GM21528 (cell line): ENCODE results near the gene ANKZF1.
"Not testable (repeated sequence)": the region's sequence is repeated elsewhere in the genome, so short reads cannot be mapped to it uniquely, and the experiment has no call there.

Experiments
- ATAC-seq: cut with Tn5 transposase; IDR thresholded peaks from one replicate; pipeline ENCODE4 v1.9.1; 2021; ENCODE audit warnings: mild to moderate bottlenecking, moderate library complexity; ENCODE audit not compliant: unreplicated experiment, low FRiP score

Gene ANKZF1, protein sequence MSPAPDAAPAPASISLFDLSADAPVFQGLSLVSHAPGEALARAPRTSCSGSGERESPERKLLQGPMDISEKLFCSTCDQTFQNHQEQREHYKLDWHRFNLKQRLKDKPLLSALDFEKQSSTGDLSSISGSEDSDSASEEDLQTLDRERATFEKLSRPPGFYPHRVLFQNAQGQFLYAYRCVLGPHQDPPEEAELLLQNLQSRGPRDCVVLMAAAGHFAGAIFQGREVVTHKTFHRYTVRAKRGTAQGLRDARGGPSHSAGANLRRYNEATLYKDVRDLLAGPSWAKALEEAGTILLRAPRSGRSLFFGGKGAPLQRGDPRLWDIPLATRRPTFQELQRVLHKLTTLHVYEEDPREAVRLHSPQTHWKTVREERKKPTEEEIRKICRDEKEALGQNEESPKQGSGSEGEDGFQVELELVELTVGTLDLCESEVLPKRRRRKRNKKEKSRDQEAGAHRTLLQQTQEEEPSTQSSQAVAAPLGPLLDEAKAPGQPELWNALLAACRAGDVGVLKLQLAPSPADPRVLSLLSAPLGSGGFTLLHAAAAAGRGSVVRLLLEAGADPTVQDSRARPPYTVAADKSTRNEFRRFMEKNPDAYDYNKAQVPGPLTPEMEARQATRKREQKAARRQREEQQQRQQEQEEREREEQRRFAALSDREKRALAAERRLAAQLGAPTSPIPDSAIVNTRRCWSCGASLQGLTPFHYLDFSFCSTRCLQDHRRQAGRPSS

DNA sequence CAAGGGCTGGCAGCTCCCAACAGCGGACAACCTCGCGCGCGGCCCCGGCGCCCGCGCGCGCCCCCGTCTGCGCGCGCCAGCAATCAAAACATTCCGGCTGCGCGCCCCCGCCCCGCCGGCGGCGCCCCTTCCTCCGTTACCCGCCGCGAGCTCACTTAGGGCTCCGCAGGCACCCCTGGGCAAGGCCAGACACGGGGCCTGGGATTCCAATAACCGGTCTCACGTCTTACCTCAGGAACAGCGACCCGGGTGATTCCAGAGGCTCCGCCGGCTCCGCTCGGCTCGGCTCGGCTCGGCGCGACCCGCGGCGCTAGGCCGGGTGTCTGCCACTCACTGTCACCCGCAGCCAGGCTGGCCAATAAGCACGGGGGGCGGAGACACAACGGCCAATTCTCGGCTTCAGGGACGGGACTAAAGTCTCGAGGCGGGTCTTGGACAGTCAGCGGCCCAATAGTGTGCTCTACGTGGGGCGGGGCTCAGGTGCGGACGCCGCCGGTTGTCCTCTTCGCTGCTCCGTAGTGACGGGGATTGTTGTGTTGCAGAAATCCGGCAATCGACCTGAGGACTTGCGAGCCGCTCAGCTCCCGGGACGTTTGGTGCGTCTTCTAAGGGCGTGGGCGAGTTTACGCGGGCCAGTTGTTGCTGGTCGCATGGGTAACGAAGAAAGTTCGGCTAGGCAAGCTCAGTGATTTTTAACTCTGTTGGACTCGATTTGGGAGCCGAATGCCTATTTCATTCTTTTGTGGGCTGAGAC is at the start of gene ANKZF1, which contains the start of gene ATG9A:
Gene ANKZF1 (plus strand): TSS at position 502 of the 754 bp plus-strand sequence. CDS start 452 bp downstream, outside the sequence.
Gene ATG9A (minus strand): TSS at position 332 of the 754 bp plus-strand sequence. CDS start 1,612 bp downstream, outside the sequence.
- ATAC-seq, result peak; percentile 97

DNA sequence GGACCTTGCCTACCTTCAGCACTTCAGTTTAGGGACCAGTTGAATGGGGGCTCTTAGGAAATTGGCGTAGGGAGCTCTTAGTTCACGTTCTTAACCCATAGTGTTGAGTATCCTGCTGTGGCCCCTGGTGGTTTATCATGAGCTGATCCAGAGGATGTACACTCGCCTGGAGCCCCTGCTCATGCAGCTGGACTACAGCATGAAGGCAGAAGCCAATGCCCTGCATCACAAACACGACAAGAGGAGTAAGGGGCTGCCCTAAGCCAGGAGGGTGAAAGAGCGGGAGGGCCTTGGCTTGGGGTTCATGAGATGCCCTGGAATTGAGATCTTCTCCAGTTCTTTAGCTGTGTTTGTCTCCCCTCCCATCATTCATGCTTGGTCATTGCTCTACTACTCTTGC is 48.6 kb upstream of the ANKZF1 start:
- ATAC-seq, result no peak

DNA sequence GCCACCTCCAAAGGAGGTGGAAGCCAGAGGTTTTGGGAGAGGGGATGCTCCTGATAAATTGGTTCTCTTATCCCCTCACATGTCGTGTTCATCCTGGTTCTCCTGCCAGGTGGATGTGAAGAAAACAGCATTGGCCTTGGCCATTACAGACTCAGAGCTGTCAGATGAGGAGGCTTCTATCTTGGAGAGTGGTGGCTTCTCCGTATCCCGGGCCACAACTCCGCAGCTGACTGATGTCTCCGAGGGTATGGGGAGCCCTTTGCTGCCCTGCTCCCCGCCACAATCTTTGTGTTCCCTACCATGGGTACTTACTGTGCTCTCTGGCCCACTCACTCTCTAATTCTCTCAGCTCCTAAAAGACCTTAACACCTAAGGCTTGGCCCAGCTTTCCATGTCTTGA is 48.1 kb upstream of the ANKZF1 start:
- no peak for ATAC-seq

DNA sequence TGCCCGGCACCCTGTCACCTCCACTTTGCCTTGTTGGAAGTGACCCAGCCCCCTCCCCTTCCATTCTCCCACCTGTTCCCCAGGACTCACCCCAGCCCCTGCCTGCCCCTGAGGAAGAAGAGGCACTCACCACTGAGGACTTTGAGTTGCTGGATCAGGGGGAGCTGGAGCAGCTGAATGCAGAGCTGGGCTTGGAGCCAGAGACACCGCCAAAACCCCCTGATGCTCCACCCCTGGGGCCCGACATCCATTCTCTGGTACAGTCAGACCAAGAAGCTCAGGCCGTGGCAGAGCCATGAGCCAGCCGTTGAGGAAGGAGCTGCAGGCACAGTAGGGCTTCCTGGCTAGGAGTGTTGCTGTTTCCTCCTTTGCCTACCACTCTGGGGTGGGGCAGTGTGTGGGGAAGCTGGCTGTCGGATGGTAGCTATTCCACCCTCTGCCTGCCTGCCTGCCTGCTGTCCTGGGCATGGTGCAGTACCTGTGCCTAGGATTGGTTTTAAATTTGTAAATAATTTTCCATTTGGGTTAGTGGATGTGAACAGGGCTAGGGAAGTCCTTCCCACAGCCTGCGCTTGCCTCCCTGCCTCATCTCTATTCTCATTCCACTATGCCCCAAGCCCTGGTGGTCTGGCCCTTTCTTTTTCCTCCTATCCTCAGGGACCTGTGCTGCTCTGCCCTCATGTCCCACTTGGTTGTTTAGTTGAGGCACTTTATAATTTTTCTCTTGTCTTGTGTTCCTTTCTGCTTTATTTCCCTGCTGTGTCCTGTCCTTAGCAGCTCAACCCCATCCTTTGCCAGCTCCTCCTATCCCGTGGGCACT is 47.1 kb upstream of the ANKZF1 start:
- ATAC-seq, result no peak

DNA sequence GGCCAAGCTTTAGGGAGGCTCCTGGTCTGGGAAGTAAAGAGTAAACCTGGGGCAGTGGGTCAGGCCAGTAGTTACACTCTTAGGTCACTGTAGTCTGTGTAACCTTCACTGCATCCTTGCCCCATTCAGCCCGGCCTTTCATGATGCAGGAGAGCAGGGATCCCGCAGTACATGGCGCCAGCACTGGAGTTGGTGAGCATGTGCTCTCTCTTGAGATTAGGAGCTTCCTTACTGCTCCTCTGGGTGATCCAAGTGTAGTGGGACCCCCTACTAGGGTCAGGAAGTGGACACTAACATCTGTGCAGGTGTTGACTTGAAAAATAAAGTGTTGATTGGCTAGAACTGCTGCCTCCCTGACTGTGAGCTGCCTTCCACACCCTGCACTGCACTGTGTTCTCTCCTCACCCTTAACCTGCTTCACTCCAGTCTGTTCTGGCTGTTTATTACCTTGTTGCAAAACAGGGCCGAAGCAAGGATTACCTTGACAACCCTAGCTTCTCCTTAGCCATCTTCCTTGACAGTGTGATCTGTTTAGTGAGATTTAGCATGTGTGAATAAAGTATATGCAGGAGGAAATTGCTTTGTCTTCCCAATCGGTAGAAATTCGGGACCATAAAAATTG is 46.3 kb upstream of the ANKZF1 start:
- no peak for ATAC-seq

DNA sequence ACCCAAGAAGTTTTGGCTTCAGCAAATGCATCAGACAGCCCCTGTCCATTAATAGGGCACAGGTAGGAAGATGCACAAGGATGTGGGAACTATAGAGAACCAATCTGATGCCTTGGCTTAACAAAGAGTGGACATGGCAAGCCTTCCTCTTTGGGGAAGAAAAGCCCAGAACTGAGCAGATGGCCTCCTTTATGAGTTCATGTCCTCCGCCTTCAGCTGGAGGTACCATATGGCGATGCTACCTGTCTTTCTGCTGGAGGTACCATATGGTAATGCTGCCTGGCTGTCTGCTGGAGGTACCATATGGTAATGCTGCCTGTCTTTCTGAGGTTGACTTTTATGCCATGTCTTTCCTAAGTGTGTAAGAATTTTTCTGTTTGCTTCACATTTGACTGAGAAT is 45.5 kb upstream of the ANKZF1 start:
- ATAC-seq, result no peak

DNA sequence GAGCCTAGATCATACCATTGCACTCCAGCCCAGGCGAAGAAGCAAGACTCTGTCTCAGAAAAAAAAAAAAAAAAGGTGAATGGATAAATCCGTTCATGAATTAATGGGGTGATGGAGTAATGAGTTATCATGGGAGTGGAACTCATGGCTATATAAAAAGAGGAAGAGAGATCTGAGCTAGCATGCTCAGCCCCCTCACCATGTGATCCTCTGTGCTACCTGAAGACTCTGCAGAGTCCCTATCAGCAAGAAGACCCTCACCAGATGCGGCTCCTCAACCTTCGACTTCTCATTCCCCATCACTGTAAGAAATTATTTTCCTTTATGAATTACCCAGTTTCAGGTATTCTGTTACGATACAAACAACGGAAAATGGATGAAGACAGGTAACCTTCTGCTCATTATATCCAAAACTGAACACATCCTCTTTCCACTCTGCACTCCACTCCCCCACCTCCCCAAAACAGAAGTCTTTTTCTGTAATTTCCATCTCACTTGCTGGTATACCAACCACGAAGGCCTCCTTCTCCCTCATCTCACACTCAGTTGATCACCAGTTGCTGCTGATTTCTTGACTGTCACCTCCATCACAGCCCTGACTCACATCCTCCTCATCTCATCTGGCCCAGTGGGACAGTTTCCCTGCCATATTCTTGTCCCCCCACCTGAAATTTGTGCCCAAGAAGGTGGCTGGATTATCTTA is 42.7 kb upstream of the ANKZF1 start:
- no peak for ATAC-seq

DNA sequence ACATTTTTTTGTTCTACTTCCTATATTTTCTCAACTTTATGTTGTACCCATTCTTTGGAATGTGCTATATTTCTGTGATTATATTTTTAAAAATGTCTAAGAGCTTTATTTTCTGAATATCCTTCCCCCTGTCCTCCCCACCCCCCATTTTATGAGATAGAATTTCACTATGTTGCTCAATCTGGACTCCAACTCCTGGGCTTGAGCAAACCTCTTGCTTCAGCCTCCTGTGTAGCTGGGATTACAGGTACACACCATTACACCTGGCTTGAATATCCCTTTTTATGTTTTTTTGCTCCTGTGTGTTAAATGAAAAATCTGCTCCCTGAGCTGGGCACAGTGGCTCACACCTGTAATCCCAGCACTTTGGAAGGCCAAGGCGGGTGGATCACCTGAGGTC is 32.2 kb upstream of the ANKZF1 start:
- no peak for ATAC-seq

DNA sequence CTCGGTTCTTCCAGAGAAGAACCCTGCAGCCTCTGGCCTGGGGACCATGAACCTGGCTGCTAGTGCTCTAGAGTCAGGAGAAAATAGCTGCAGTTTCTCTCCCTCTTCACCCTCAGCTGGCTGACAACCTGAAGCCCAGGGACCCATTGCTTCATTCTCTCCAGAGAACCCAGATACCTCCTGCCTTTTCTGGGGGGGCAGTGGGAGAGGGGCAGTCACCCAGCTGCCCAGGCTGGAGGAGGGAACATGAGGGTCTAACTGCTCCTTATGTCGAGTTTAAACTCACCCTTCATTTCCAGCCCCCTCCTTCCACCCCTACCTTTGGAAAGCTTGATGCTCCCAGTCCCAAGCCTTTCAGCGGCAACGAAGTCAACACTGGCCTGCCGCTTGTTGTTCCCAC is 30.6 kb upstream of the ANKZF1 start:
- ATAC-seq, result no peak

DNA sequence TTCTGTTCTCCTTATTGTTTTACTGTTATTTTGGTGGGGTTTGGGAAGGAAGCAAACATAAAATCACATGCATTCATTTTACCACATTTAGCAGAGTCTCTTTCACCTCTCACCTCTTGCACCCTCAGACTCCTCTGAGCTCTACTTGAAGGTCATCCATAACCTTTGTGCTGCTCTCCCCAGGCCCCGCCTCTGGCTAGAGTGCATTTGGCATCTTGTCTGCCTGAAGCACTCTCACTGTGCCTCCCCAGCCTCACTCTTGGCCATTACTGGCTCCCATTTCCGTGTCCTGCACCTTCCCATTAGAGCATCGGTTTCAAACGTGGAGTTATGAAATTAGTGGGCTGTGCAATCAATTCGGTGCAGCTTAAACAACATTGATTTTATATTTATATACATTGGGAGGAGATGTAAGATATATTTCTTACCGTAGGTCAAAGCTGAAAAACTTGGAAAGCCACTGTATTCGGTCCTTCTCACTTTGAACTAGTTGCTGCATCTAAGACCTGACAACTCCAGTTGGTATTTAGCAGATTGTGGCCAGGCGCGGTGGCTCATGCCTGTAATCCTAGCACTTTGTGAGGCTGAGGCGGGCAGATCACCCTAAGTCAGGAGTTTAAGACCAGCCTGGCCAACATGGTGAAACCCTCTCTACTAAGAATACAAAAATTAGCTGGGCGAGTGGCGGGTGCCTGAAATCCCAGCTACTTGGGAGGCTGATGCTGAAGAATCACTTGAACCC is 30.0 kb upstream of the ANKZF1 start:
- ATAC-seq, result no peak

DNA sequence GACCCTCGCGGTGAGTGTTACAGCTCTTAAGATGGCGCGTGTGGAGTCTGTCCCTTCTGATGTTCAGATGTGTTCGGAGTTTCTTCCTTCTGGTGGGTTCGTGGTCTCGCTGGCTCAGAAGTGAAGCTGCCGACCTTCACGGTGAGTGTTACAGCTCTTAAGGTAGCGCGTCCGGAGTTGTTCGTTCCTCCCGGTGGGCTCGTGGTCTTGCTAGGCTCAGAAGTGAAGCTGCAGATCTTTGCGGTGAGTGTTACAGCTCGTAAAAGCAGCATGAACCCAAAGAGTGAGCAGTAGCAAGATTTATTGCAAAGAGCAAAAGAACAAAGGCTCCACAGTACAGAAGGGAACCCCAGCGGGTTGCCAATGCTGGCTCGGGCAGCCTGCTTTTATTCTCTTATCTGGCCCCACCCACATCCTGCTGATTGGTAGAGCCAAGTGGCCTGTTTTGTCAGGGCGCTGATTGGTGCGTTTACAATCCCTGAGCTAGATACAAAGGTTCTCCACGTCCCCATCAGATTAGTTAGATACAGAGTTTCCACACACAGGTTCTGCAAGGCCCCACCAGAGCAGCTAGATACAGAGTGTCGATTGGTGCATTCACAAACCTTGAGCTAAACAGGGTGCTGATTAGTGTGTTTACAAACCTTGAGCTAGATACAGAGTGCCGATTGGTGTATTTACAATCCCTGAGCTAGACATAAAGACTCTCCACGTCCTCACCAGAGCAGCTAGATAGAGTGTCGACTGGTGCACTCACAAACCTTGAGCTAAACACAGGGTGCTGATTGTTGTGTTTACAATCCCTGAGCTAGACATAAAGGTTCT is 28.9 kb upstream of the ANKZF1 start:
- ATAC-seq, result not testable (repeated sequence)

DNA sequence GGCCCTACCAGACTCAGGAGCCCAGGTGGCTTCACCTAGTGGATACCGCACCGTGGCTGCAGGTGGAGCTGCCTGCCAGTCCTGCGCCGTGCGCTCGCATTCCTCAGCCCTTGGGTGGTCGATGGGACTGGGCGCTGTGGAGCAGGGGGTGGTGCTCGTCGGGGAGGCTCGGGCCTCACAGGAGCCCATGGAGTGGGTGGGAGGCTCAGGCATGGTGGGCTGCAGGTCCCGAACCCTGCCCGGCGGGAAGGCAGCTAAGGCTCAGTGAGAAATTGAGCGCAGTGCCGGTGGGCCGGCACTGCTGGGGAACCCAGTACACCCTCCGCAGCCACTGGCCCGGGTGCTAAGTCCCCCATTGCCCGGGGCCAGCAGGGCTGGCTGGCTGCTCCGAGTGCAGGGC is 28.3 kb upstream of the ANKZF1 start:
- not testable (repeated sequence) for ATAC-seq

DNA sequence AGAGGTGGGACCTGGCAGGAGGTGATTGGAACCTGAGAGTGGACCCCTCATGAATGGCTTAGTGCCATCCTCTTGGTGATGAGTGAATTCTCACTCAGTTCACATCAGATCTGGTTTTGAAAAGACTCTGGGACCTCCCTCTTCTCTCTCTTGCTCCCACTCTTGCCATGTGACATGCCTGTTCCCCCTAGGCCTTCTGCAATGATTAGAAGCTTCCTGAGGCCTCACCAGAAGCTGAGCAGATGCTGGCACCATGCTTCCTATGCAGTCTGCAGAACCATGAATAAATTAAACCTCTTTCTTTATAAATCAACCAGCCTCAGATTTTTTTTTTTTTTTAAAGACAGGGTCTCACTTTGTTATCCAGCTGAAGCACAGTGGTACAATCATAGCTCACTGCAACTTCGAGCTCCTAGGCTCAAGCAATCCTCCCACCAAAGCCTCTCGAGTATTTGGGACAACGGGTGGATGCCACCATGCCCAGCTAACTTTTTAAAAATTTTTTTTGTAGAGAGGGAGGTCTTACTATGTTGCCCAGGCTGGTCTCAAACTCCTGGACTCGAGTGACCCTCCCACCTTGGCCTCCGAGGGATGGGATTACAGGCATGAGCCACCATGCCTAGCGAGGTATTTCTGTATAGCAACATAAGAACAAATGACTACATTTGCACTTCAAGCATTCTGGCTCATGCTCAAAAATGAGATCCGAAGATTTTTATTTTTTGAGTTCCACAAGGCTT is 25.0 kb upstream of the ANKZF1 start:
- no peak for ATAC-seq

DNA sequence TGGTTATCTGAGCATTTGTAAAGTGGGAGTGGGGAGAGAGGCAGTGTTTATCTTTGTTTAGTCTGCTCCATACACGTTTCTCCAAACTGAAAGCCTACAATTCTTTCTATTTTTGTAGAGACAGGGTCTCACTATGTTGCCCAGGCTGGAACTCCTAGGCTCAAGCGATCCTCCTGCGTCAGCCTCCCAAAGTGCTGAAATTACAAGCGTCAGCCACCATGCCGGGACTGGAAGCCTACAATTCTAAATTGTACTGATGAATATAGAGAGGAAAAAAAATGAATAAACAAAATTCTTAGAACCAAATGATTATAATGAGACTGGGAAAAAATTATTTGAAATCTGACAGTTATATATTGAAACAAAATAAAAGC is 24.5 kb upstream of the ANKZF1 start:
- ATAC-seq, result no peak

DNA sequence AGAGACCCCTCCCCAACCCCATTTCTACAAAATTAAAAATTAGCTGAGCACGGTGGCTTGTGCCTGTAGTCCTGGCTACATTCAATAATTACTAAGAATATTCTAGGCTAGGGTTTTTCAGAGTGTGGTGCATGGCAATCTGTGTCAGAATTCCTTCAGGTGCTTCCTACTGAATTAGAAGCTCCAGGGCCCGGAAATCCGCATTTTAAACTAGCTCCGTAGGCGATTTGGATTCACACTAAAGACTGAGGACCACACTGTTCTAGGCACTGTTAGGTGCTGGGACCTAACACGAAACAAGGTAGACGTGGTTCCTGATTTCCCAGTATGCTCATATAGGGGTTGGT is 23.7 kb upstream of the ANKZF1 start:
- ATAC-seq, result no peak

DNA sequence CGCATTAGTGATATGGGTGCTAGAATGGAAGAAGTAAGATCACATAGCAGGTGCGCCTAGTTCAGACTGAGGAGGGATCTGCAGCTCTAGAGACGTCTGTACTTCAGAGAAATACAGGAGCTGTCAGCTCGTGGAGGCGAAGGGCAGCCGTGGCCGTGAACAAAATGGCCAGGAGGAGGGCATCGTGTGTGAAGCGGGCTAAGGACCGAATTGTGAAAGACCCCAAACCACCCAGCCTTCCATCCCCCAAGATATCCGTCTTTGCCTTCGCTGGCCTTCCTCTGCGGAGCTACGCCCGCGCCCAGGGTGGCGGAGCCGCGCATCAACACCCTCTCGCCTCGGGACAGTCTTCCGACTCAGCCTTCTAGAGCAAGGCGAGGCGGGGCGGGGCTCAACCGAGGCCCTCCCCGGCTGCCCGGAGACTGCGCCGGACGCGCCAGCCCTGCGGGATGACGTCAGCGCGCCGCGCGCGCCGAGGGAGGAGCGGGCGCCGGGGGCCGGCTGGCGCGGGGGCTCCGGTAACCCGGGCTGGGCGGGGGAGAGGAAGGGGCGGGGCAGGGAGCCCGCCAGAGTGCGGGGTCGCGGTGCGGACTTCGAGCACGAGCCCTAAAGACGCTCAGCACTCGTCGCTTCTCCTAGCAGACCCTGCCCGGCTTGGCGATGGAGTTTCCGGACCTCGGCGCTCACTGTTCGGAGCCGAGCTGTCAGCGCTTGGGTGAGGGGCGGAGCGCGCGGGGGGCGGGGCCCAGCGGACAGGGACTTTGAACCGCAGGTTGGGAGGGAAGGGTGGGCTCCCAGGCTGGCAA is 23.1 kb upstream of the ANKZF1 start, which contains the start of gene ZFAND2B:
Gene ZFAND2B (plus strand): TSS at position 455 of the 806 bp plus-strand sequence. CDS start 206 bp downstream, at position 661.
- peak; percentile 97 for ATAC-seq
